WTC11 (cell line): ENCODE results near the gene SCRN3. TPM values are rescaled to one million over a fixed set of nuclear protein-coding genes. Genes with fewer than 3 reads are reported as not detected.

ENCODE experiments used
- ATAC-seq: fragments of 200-7000 bp; cut with Tn5 transposase; 2 replicates; pipeline ENCODE4 v1.10.0; 2021; ENCODE audit warnings: mild to moderate bottlenecking, moderate library complexity
- CTCF ChIA-PET: fragments of 300-600 bp; sonication (Branson Sonifier 250); formaldehyde crosslinking; loops from one replicate; lab custom pipeline; 2021; ENCODE audit warnings: antibody characterized with exemption; lab: Charles Lee
- POLR2A ChIA-PET: fragments of 350-600 bp; sonication (Branson Sonifier 250); formaldehyde crosslinking; loops from one replicate; lab custom pipeline; 2021; ENCODE audit warnings: antibody characterized with exemption; lab: Charles Lee
- DNase-seq: peaks from one replicate; pipeline ENCODE4 v3.0.0; 2021; ENCODE audit warnings: low spot score
- H3K27ac Mint-ChIP-seq: 2 replicates; pipeline ENCODE4 v1.8.0; 2021; ENCODE audit warnings: mixed read lengths
- H3K27me3 Mint-ChIP-seq: 2 replicates; pipeline ENCODE4 v1.8.0; 2021; ENCODE audit warnings: low read depth, mild to moderate bottlenecking, moderate library complexity, mixed read lengths
- H3K36me3 Mint-ChIP-seq: 2 replicates; pipeline ENCODE4 v1.8.0; 2021; ENCODE audit warnings: mixed read lengths
- H3K4me1 Mint-ChIP-seq: 2 replicates; pipeline ENCODE4 v1.8.0; 2022; ENCODE audit warnings: mixed read lengths
- H3K4me3 Mint-ChIP-seq: 2 replicates; pipeline ENCODE4 v1.8.0; 2021; ENCODE audit warnings: mild to moderate bottlenecking, moderate library complexity, mixed read lengths
- H3K9me3 Mint-ChIP-seq: 2 replicates; pipeline ENCODE4 v1.8.0; 2021; ENCODE audit warnings: mixed read lengths
- CBFB ChIP-seq: sonication (generic); formaldehyde crosslinking; IDR thresholded peaks from 2 replicates; pipeline ENCODE4 v1.8.1; 2022; ENCODE audit warnings: mild to moderate bottlenecking, low read depth, missing genetic modification reagents
- CREM ChIP-seq: sonication (generic); formaldehyde crosslinking; IDR thresholded peaks from 2 replicates; pipeline ENCODE4 v1.8.1; 2022; ENCODE audit warnings: mild to moderate bottlenecking, missing genetic modification reagents, moderate library complexity
- ELF4 ChIP-seq: sonication (generic); formaldehyde crosslinking; IDR thresholded peaks from 2 replicates; pipeline ENCODE4 v1.8.1; 2022; ENCODE audit warnings: low read depth, mild to moderate bottlenecking, moderate library complexity, missing genetic modification reagents
- ESRRA ChIP-seq: sonication (generic); formaldehyde crosslinking; IDR thresholded peaks from 2 replicates; pipeline ENCODE4 v1.8.1; 2022; ENCODE audit warnings: mild to moderate bottlenecking, missing genetic modification reagents, borderline replicate concordance
- GABPB1 ChIP-seq: sonication (generic); formaldehyde crosslinking; IDR thresholded peaks from 2 replicates; pipeline ENCODE4 v1.8.1; 2023; ENCODE audit warnings: mild to moderate bottlenecking, missing genetic modification reagents
- KAT7 ChIP-seq: sonication (generic); formaldehyde crosslinking; IDR thresholded peaks from 2 replicates; pipeline ENCODE4 v1.8.1; 2023; ENCODE audit warnings: missing genetic modification reagents, mild to moderate bottlenecking, borderline replicate concordance
- NFYB ChIP-seq: sonication (generic); formaldehyde crosslinking; conservative IDR thresholded peaks from 2 replicates; pipeline ENCODE4 v1.8.0; 2022; ENCODE audit warnings: low read depth, missing genetic modification reagents
- TEAD4 ChIP-seq: sonication (generic); formaldehyde crosslinking; IDR thresholded peaks from 2 replicates; pipeline ENCODE4 v1.8.0; 2022; ENCODE audit warnings: mild to moderate bottlenecking, missing genetic modification reagents
- TP53 ChIP-seq: sonication (generic); formaldehyde crosslinking; IDR thresholded peaks from 2 replicates; pipeline ENCODE4 v1.8.1; 2023; ENCODE audit warnings: mild to moderate bottlenecking, missing genetic modification reagents
- total RNA-seq: library from RNA; stranded (reverse); gene quantifications from 3 replicates; pipeline ENCODE4 v1.2.3, GENCODE V29; 2021
- TF ChIP-seq, protein P1 (sequence below): sonication (generic); formaldehyde crosslinking; IDR thresholded peaks from 2 replicates; pipeline ENCODE4 v1.8.1; 2023; ENCODE audit warnings: mild to moderate bottlenecking, missing genetic modification reagents, borderline replicate concordance
- TF ChIP-seq, protein P2 (sequence below): fragments of 250-450 bp; sonication (Bioruptor Pico); IDR thresholded peaks from 2 replicates; pipeline ENCODE4 v1.9.0; 2021; ENCODE audit warnings: mild to moderate bottlenecking, borderline replicate concordance
- TF ChIP-seq, protein P3 (sequence below): fragments of 250-450 bp; sonication (Bioruptor Pico); IDR thresholded peaks from 2 replicates; pipeline ENCODE4 v1.8.0; 2021; ENCODE audit warnings: mild to moderate bottlenecking
- TF ChIP-seq, protein P4 (sequence below): sonication (generic); formaldehyde crosslinking; IDR thresholded peaks from 2 replicates; pipeline ENCODE4 v1.8.0; 2023; ENCODE audit warnings: mild to moderate bottlenecking, missing genetic modification reagents
- TF ChIP-seq, protein P5 (sequence below): sonication (generic); formaldehyde crosslinking; IDR thresholded peaks from 2 replicates; pipeline ENCODE4 v1.8.1; 2023; ENCODE audit warnings: mild to moderate bottlenecking, missing genetic modification reagents

SCRN3 gene
- total RNA-seq, 1 experiment from 2014 or later, result 8.0 TPM

DNA sequence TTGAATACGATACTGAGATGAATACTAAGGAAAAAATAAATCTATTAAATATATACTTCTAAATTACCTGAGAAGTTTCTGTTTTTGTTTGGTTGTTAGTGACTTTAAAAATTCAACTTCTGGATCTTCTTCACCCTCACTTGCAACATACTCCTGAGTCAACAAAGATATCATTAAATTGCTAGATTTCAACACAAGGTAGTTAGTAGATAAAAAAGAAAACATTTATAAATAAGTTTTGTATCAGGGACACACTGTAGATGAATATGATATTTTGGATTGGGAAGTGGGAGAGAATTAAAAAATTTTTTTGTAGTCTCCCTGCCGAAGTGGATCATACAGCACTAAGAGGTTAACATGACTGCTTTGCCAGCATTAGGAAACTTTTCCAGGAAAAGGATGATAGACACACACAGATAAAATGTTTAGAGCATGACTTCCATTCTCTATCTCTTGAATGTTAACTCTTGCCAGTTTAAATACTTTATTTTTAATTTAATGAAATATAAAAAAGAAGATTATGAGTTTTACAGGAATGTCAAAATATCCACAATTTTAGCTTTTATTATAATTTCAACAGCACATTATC is 44.8 kb upstream of the SCRN3 start:
- ATAC-seq (no peak), DNase-seq (no peak)
- H3K4me1 Mint-ChIP-seq, result peaks cover 11% of the 10 kb centered on the region
- CTCF ChIA-PET, result interaction anchor here (1.0 to 1.3 kb wide), 11 partner anchors 8 to 601 kb away, joined by 3 to 8 read pairs (median 4); no protein-coding TSS in a partner anchor
- H3K36me3 Mint-ChIP-seq, result peaks cover 6% of the 10 kb centered on the region; the same call in 1 of the 2 replicates
- no peak for TF ChIP-seq ESRRA (CRISPR knock-in tag)
- no peak for TF ChIP-seq GABPB1 (CRISPR knock-in tag)
- no peak for TF ChIP-seq TEAD4 (CRISPR knock-in tag)
- no peak for TF ChIP-seq CBFB (CRISPR knock-in tag)
- TF ChIP-seq NFYB (CRISPR knock-in tag), result no peak
- TF ChIP-seq KAT7, result no peak
- TF ChIP-seq, protein P1, sequence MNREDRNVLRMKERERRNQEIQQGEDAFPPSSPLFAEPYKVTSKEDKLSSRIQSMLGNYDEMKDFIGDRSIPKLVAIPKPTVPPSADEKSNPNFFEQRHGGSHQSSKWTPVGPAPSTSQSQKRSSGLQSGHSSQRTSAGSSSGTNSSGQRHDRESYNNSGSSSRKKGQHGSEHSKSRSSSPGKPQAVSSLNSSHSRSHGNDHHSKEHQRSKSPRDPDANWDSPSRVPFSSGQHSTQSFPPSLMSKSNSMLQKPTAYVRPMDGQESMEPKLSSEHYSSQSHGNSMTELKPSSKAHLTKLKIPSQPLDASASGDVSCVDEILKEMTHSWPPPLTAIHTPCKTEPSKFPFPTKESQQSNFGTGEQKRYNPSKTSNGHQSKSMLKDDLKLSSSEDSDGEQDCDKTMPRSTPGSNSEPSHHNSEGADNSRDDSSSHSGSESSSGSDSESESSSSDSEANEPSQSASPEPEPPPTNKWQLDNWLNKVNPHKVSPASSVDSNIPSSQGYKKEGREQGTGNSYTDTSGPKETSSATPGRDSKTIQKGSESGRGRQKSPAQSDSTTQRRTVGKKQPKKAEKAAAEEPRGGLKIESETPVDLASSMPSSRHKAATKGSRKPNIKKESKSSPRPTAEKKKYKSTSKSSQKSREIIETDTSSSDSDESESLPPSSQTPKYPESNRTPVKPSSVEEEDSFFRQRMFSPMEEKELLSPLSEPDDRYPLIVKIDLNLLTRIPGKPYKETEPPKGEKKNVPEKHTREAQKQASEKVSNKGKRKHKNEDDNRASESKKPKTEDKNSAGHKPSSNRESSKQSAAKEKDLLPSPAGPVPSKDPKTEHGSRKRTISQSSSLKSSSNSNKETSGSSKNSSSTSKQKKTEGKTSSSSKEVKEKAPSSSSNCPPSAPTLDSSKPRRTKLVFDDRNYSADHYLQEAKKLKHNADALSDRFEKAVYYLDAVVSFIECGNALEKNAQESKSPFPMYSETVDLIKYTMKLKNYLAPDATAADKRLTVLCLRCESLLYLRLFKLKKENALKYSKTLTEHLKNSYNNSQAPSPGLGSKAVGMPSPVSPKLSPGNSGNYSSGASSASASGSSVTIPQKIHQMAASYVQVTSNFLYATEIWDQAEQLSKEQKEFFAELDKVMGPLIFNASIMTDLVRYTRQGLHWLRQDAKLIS, result no peak
- TF ChIP-seq, protein P2, sequence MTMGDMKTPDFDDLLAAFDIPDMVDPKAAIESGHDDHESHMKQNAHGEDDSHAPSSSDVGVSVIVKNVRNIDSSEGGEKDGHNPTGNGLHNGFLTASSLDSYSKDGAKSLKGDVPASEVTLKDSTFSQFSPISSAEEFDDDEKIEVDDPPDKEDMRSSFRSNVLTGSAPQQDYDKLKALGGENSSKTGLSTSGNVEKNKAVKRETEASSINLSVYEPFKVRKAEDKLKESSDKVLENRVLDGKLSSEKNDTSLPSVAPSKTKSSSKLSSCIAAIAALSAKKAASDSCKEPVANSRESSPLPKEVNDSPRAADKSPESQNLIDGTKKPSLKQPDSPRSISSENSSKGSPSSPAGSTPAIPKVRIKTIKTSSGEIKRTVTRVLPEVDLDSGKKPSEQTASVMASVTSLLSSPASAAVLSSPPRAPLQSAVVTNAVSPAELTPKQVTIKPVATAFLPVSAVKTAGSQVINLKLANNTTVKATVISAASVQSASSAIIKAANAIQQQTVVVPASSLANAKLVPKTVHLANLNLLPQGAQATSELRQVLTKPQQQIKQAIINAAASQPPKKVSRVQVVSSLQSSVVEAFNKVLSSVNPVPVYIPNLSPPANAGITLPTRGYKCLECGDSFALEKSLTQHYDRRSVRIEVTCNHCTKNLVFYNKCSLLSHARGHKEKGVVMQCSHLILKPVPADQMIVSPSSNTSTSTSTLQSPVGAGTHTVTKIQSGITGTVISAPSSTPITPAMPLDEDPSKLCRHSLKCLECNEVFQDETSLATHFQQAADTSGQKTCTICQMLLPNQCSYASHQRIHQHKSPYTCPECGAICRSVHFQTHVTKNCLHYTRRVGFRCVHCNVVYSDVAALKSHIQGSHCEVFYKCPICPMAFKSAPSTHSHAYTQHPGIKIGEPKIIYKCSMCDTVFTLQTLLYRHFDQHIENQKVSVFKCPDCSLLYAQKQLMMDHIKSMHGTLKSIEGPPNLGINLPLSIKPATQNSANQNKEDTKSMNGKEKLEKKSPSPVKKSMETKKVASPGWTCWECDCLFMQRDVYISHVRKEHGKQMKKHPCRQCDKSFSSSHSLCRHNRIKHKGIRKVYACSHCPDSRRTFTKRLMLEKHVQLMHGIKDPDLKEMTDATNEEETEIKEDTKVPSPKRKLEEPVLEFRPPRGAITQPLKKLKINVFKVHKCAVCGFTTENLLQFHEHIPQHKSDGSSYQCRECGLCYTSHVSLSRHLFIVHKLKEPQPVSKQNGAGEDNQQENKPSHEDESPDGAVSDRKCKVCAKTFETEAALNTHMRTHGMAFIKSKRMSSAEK (CRISPR knock-in tag), result no peak
- TF ChIP-seq ELF4 (CRISPR knock-in tag), result no peak
- TF ChIP-seq, protein P3, sequence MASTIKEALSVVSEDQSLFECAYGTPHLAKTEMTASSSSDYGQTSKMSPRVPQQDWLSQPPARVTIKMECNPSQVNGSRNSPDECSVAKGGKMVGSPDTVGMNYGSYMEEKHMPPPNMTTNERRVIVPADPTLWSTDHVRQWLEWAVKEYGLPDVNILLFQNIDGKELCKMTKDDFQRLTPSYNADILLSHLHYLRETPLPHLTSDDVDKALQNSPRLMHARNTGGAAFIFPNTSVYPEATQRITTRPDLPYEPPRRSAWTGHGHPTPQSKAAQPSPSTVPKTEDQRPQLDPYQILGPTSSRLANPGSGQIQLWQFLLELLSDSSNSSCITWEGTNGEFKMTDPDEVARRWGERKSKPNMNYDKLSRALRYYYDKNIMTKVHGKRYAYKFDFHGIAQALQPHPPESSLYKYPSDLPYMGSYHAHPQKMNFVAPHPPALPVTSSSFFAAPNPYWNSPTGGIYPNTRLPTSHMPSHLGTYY (CRISPR knock-in tag), result no peak
- TF ChIP-seq, protein P4, sequence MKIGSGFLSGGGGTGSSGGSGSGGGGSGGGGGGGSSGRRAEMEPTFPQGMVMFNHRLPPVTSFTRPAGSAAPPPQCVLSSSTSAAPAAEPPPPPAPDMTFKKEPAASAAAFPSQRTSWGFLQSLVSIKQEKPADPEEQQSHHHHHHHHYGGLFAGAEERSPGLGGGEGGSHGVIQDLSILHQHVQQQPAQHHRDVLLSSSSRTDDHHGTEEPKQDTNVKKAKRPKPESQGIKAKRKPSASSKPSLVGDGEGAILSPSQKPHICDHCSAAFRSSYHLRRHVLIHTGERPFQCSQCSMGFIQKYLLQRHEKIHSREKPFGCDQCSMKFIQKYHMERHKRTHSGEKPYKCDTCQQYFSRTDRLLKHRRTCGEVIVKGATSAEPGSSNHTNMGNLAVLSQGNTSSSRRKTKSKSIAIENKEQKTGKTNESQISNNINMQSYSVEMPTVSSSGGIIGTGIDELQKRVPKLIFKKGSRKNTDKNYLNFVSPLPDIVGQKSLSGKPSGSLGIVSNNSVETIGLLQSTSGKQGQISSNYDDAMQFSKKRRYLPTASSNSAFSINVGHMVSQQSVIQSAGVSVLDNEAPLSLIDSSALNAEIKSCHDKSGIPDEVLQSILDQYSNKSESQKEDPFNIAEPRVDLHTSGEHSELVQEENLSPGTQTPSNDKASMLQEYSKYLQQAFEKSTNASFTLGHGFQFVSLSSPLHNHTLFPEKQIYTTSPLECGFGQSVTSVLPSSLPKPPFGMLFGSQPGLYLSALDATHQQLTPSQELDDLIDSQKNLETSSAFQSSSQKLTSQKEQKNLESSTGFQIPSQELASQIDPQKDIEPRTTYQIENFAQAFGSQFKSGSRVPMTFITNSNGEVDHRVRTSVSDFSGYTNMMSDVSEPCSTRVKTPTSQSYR (CRISPR knock-in tag), result no peak
- TF ChIP-seq, protein P5, sequence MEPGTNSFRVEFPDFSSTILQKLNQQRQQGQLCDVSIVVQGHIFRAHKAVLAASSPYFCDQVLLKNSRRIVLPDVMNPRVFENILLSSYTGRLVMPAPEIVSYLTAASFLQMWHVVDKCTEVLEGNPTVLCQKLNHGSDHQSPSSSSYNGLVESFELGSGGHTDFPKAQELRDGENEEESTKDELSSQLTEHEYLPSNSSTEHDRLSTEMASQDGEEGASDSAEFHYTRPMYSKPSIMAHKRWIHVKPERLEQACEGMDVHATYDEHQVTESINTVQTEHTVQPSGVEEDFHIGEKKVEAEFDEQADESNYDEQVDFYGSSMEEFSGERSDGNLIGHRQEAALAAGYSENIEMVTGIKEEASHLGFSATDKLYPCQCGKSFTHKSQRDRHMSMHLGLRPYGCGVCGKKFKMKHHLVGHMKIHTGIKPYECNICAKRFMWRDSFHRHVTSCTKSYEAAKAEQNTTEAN (CRISPR knock-in tag), result no peak
- TF ChIP-seq TP53 (CRISPR knock-in tag), result no peak
- TF ChIP-seq CREM (CRISPR knock-in tag), result no peak
- H3K27ac Mint-ChIP-seq, result no peak overlapping the region
- H3K27me3 Mint-ChIP-seq, result peaks cover 3% of the 10 kb centered on the region
- H3K9me3 Mint-ChIP-seq, result no peaks in the 10 kb centered on the region
- H3K4me3 Mint-ChIP-seq, result no peak overlapping the region
- POLR2A ChIA-PET, result no interaction called here
